ENCODE results near the gene LRRC4C. TPM values are rescaled to one million over a fixed set of nuclear protein-coding genes. Genes with fewer than 3 reads are reported as not detected.

Gene LRRC4C
- total RNA-seq, 1 donor from 2014 or later, result 1.5 TPM

- Histone ChIP-seq H3K4me3 (ENCODE audit: low read depth, low read length) (no peak overlapping the region), H3K36me3 (ENCODE audit: control insufficient read depth, insufficient read depth, low read length) (no peaks in the 10 kb centered on the region), H3K27me3 (ENCODE audit: control insufficient read depth, insufficient read depth, low read length) (no peaks in the 10 kb centered on the region)
- no peak for TF ChIP-seq CTCF (IDR thresholded peaks at IDR 0.05; ENCODE audit: insufficient read depth, low read length, poor library complexity, severe bottlenecking)
- DNase-seq (ENCODE audit: low read depth), result no peak
These were observed 1058.2 kb downstream of the LRRC4C start for GRCh38 chr11:40401132-40401853.

- no peak for DNase-seq (ENCODE audit: low read depth)
- TF ChIP-seq CTCF (IDR thresholded peaks at IDR 0.05; ENCODE audit: insufficient read depth, low read length, poor library complexity, severe bottlenecking), result no peak
- Histone ChIP-seq H3K27me3 (ENCODE audit: control insufficient read depth, insufficient read depth, low read length) (no peaks in the 10 kb centered on the region), H3K4me3 (ENCODE audit: low read depth, low read length) (no peak overlapping the region), H3K36me3 (ENCODE audit: control insufficient read depth, insufficient read depth, low read length) (no peaks in the 10 kb centered on the region)
These were observed 1062.3 kb downstream of the LRRC4C start for GRCh38 chr11:40397141-40397540.

GRCh38 chr11:40393511-40393910, 1065.9 kb downstream of the LRRC4C start:
- H3K36me3 ChIP-seq (ENCODE audit: control insufficient read depth, insufficient read depth, low read length), result no peaks in the 10 kb centered on the region
- no peak for TF ChIP-seq CTCF (IDR thresholded peaks at IDR 0.05; ENCODE audit: insufficient read depth, low read length, poor library complexity, severe bottlenecking)

GRCh38 chr11:40391679-40392078, 1067.8 kb downstream of the LRRC4C start:
- H3K36me3 ChIP-seq (ENCODE audit: control insufficient read depth, insufficient read depth, low read length), result no peaks in the 10 kb centered on the region

More at GRCh38 chr11:40393511-40393910, 1065.9 kb downstream of the LRRC4C start:
- Histone ChIP-seq H3K4me3 (ENCODE audit: low read depth, low read length) (no peak overlapping the region), H3K27me3 (ENCODE audit: control insufficient read depth, insufficient read depth, low read length) (no peaks in the 10 kb centered on the region)
- no peak for DNase-seq (ENCODE audit: low read depth)

GRCh38 chr11:40388097-40388818, 1071.2 kb downstream of the LRRC4C start:
- no peak overlapping the region for H3K4me3 ChIP-seq (ENCODE audit: low read depth, low read length)
- H3K27me3 ChIP-seq (ENCODE audit: control insufficient read depth, insufficient read depth, low read length), result no peaks in the 10 kb centered on the region
- no peaks in the 10 kb centered on the region for H3K36me3 ChIP-seq (ENCODE audit: control insufficient read depth, insufficient read depth, low read length)
- DNase-seq (ENCODE audit: low read depth), result peak; percentile 54
- TF ChIP-seq CTCF (IDR thresholded peaks at IDR 0.05; ENCODE audit: insufficient read depth, low read length, poor library complexity, severe bottlenecking), result no peak

More at GRCh38 chr11:40391679-40392078, 1067.8 kb downstream of the LRRC4C start:
- no peak for DNase-seq (ENCODE audit: low read depth)
- no peak overlapping the region for H3K4me3 ChIP-seq (ENCODE audit: low read depth, low read length)
- no peaks in the 10 kb centered on the region for H3K27me3 ChIP-seq (ENCODE audit: control insufficient read depth, insufficient read depth, low read length)
- no peak for TF ChIP-seq CTCF (IDR thresholded peaks at IDR 0.05; ENCODE audit: insufficient read depth, low read length, poor library complexity, severe bottlenecking)

All from kidney epithelial cell (primary cell).